ENCODE measurements around the gene CABP1. TPM values are rescaled to one million over a fixed set of nuclear protein-coding genes. Genes with fewer than 3 reads are reported as not detected.

CABP1 gene
- total and polyA plus RNA-seq, 10 of the 15 experiments (the other 5 are each of a cell fraction or from before 2014, with no cell fraction given): 0.16 to 2.4 (median 0.80) TPM; not detected in 2

- H3K27me3 ChIP-seq (replicated peaks in 1 of 2; ENCODE audit: control insufficient read depth in 2 of 2, insufficient read depth in 2 of 2, low read length in 1 of 2): no peaks in the 10 kb centered on the region
- peak overlapping the region; percentile 86 for H3K9ac ChIP-seq (ENCODE audit: control insufficient read depth, insufficient read depth, low read length)
- ChIA-PET POLR2A (interaction anchor here (0.5 to 4.8 kb wide), 9 partner anchors 10 to 293 kb away, joined by 3 to 38 read pairs (median 7); partner anchors contain the start of gene POP5), CTCF (interaction anchor here (0.7 to 24.8 kb wide), 11 partner anchors 10 to 369 kb away, joined by 3 to 454 read pairs (median 6); partner anchors contain the start of gene CABP1), SMC1A (ENCODE audit: uncharacterized antibody, unreplicated experiment) (interaction anchor here (0.8 to 11.7 kb wide), 9 partner anchors 9 to 282 kb away, joined by 3 to 167 read pairs (median 4); partner anchors contain the start of genes ACADS and UNC119B), RAD21 (ENCODE audit: unreplicated experiment) (interaction anchor here (1.0 to 8.9 kb wide), 11 partner anchors 9 to 282 kb away, joined by 3 to 144 read pairs (median 5); partner anchors contain the start of genes POP5 and UNC119B)
- peaks cover 5 to 18% of the 10 kb centered on the region in 2 experiments for H3K36me3 ChIP-seq (ENCODE audit: control insufficient read depth in 2 of 2, insufficient read depth in 2 of 2, low read length in 1 of 2)
- in situ Hi-C loops (cut with MboI) (no loop called here), intact Hi-C loops (cut with micrococcal nuclease; ENCODE audit: unreplicated experiment) (loop anchor here (2.0 to 5.0 kb wide), 2 partner anchors 163 to 281 kb away; no protein-coding TSS in a partner anchor)
- DNase-seq (ENCODE audit: low read depth, low spot score) (no peak), FAIRE-seq (no peak), ATAC-seq (no peak)
- peak overlapping the region; percentile 97 for H3K4me3 ChIP-seq
- H3K79me2 ChIP-seq (ENCODE audit: control insufficient read depth, insufficient read depth, low read length): peaks cover 68% of the 10 kb centered on the region
- WGBS (ENCODE audit: insufficient coverage, insufficient replicate concordance, low lambda C conversion rate, missing lambda C conversion rate): 90% methylated on average over 6 of the region's 6 CpGs
- peaks cover 10% of the 10 kb centered on the region for H3K4me1 ChIP-seq (ENCODE audit: control insufficient read depth, insufficient read depth, low read length)
- BruUV-seq (replicated peaks): no TSS peak
- no peak overlapping the region for H3K27ac ChIP-seq (ENCODE audit: control insufficient read depth, insufficient read depth)
- peak overlapping the region; percentile 70 for H3K4me2 ChIP-seq (ENCODE audit: control insufficient read depth, insufficient read depth)
- peaks cover 2% of the 10 kb centered on the region; the same call in 1 of the 3 replicates for H3K9me3 ChIP-seq (replicated peaks; ENCODE audit: control insufficient read depth, insufficient read depth, low read length)
- H2AFZ ChIP-seq (ENCODE audit: control insufficient read depth, low read depth, low read length): no peak overlapping the region
- H4K20me1 ChIP-seq (ENCODE audit: control insufficient read depth, insufficient read depth): no peaks in the 10 kb centered on the region; the same call in 1 of the 2 replicates
- TF ChIP-seq REST (IDR thresholded peaks at IDR 0.05; ENCODE audit: low read depth, low read length) (no peak), CREB1 (IDR thresholded peaks at IDR 0.05; ENCODE audit: low read depth) (no peak), SRF (IDR thresholded peaks at IDR 0.05; ENCODE audit: low read depth in 2 of 2, low read length in 2 of 2) (no peak), IKZF2 (IDR thresholded peaks at IDR 0.05) (no peak), MYB (IDR thresholded peaks at IDR 0.05; ENCODE audit: borderline replicate concordance, low read depth, low read length) (no peak), RUNX3 (IDR thresholded peaks at IDR 0.05; ENCODE audit: low read length) (no peak), NR2C2 (IDR thresholded peaks at IDR 0.05; ENCODE audit: borderline replicate concordance, control insufficient read depth, insufficient read length, low read depth) (no peak), IRF5 (IDR thresholded peaks at IDR 0.05; ENCODE audit: borderline replicate concordance) (no peak), CHD2 (IDR thresholded peaks at IDR 0.05; ENCODE audit: borderline replicate concordance, low read depth, low read length) (no peak), MLLT1 (IDR thresholded peaks at IDR 0.05) (no peak), KLF5 (IDR thresholded peaks at IDR 0.05; ENCODE audit: partially characterized antibody) (no peak), ZSCAN29 (IDR thresholded peaks at IDR 0.05) (no peak), HDAC6 (IDR thresholded peaks at IDR 0.05; ENCODE audit: unreplicated experiment) (no peak), TCF12 (IDR thresholded peaks at IDR 0.05; ENCODE audit: low read depth, low read length) (no peak), NKRF (conservative IDR thresholded peaks at IDR 0.05) (no peak)
Measured at GRCh38 chr12:120689397-120690082, 49.1 kb downstream of the CABP1 start.
